OCI-LY7 (cell line): ENCODE data around the gene OLFM2. TPM values are rescaled to one million over a fixed set of nuclear protein-coding genes. Genes with fewer than 3 reads are reported as not detected.

ENCODE experiments used
- BruUV-seq: library from RNA; stranded (reverse); fragments of 400-500 nt; replicated peaks from 2 replicates; lab custom pipeline; 2021; lab: Mats Ljungman, UMichigan
- CTCF ChIA-PET: fragments of 300-600 bp; sonication (Branson Sonifier 250); formaldehyde crosslinking; loops from one replicate; lab custom pipeline; 2022; ENCODE audit warnings: antibody characterized with exemption; ENCODE audit not compliant: unreplicated experiment; lab: Charles Lee
- POLR2A ChIA-PET: fragments of 300-600 bp; sonication (Branson Sonifier 250); formaldehyde crosslinking; loops from one replicate; lab custom pipeline; 2022; ENCODE audit warnings: antibody characterized with exemption; lab: Charles Lee
- DNase-seq: peaks from one replicate; pipeline ENCODE4 v3.0.0-alpha.2; 2015; ENCODE audit warnings: low spot score
- H2AFZ ChIP-seq: fragments of 200-600 bp; sonication (generic), shearing (Covaris generic); 2 replicates; pipeline ENCODE4 v1.6.1; 2014; ENCODE audit warnings: mild to moderate bottlenecking, antibody characterized with exemption, low read length, moderate library complexity
- H3K27ac ChIP-seq: fragments of 200-600 bp; sonication (generic); 2 replicates; pipeline ENCODE4 v1.5.1; 2014; ENCODE audit warnings: mixed run types, low read depth, mild to moderate bottlenecking, moderate library complexity, low read length, inconsistent platforms; ENCODE audit not compliant: poor library complexity, severe bottlenecking
- H3K36me3 ChIP-seq: fragments of 200-600 bp; sonication (generic); 2 replicates; pipeline ENCODE4 v1.6.1; 2014; ENCODE audit warnings: mild to moderate bottlenecking, antibody characterized with exemption, low read length, moderate library complexity, mixed read lengths; ENCODE audit not compliant: insufficient read depth
- H3K4me1 ChIP-seq: fragments of 200-600 bp; sonication (generic); 2 replicates; pipeline ENCODE4 v1.5.1; 2014; ENCODE audit warnings: mild to moderate bottlenecking, low read length; ENCODE audit not compliant: insufficient read depth, poor library complexity, severe bottlenecking
- H3K4me2 ChIP-seq: fragments of 200-600 bp; sonication (generic); 2 replicates; pipeline ENCODE4 v1.6.1; 2014; ENCODE audit warnings: mild to moderate bottlenecking, low read length
- H3K4me3 ChIP-seq: fragments of 200-600 bp; sonication (generic); 2 replicates; pipeline ENCODE4 v1.5.1; 2014; ENCODE audit warnings: mild to moderate bottlenecking, low read depth, low read length; ENCODE audit not compliant: poor library complexity, severe bottlenecking
- H3K79me2 ChIP-seq: fragments of 200-600 bp; sonication (generic); 2 replicates; pipeline ENCODE4 v1.6.1; 2016; ENCODE audit warnings: low read depth, mild to moderate bottlenecking, low read length, moderate library complexity, mixed read lengths; ENCODE audit not compliant: insufficient read depth
- H3K9me2 ChIP-seq: fragments of 200-600 bp; sonication (generic); 2 replicates; pipeline ENCODE4 v1.6.1; 2016; ENCODE audit warnings: mild to moderate bottlenecking, low read length, mixed read lengths; ENCODE audit not compliant: insufficient read depth
- H3K9me3 ChIP-seq: fragments of 200-600 bp; sonication (generic); 2 replicates; pipeline ENCODE4 v1.6.1; 2014; ENCODE audit warnings: mild to moderate bottlenecking, mixed run types, low read length, mixed read lengths
- H4K20me1 ChIP-seq: fragments of 200-600 bp; sonication (generic); 2 replicates; pipeline ENCODE4 v1.6.1; 2014; ENCODE audit warnings: mild to moderate bottlenecking, antibody characterized with exemption, low read length, moderate library complexity, mixed read lengths; ENCODE audit not compliant: insufficient read depth
- EZH2phosphoT487 ChIP-seq: fragments of 200-600 bp; sonication (generic); IDR thresholded peaks from 2 replicates; pipeline ENCODE4 v1.6.1; 2018; ENCODE audit warnings: low read depth, borderline replicate concordance, mild to moderate bottlenecking, mixed run types, antibody characterized with exemption, low read length, moderate library complexity, mixed read lengths
- intact Hi-C: fragments of 100-400 bp; cut with micrococcal nuclease; formaldehyde crosslinking; loops from one replicate; pipeline ENCODE4 v1.10.0; 2022; ENCODE audit not compliant: unreplicated experiment
- total RNA-seq, 2 experiments: library from RNA; depleted of rRNA in 1 of 2; stranded (reverse); fragments of >200 nt in 1 of 2; shearing (Covaris generic) in 1 of 2; gene quantifications; 2 replicates each; pipeline ENCODE4 v1.2.3, GENCODE V29; 2014 to 2022
- TF ChIP-seq, protein P1 (sequence below): fragments of 200-600 bp; sonication (generic); conservative IDR thresholded peaks from 2 replicates; pipeline ENCODE4 v1.5.1; 2014; ENCODE audit warnings: mild to moderate bottlenecking, antibody characterized with exemption, low read length, moderate library complexity, mixed read lengths

OLFM2 gene
- total RNA-seq, 2 experiments from 2014 or later = not detected

DNA sequence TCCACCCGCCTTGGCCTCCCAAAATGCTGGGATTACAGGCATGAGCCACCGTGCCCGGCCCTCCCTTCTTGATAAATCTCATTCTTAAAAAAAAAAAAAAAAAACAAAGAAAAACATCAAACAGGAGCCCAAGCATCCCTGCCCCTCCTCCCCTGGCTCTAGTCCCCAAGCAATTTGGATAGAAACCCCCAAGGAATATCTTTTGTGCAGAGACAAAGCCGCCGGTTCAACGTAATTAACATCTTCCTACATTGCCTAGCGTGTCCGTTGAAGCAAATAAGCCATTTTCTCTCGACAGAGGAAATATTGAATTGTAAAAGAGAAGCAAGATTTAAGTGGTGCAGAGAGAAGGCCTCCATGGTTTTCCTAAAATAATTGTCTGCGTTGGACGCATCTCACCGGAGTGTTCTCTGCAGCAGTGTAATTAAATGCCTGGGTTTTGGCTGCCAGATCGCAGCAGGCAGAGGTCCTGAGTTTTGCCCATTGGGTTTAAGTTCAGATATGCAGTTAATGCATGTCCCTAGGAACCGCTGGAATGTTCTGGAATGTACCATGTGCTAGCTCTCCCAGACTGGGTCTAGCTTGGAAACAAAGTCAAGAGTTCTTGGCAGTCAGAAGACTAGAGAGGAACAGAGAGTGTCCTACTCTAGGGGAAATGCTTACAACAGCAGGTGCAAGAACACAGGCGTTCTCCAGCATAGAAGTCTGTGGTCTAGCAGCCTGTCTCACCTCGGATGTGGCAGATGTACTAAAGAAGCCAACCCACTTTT is 70.4 kb downstream of the OLFM2 start:
- Histone ChIP-seq H4K20me1 (no peaks in the 10 kb centered on the region), H2AFZ (no peak overlapping the region), H3K36me3 (no peaks in the 10 kb centered on the region), H3K79me2 (no peaks in the 10 kb centered on the region), H3K4me2 (no peak overlapping the region), H3K9me2 (no peaks in the 10 kb centered on the region), H3K9me3 (no peaks in the 10 kb centered on the region), H3K4me1 (no peaks in the 10 kb centered on the region), H3K27ac (no peak overlapping the region), H3K4me3 (no peak overlapping the region)
- BruUV-seq = no TSS peak
- intact Hi-C loops = no loop called here
- TF ChIP-seq EZH2phosphoT487 = no peak
- TF ChIP-seq, protein P1, sequence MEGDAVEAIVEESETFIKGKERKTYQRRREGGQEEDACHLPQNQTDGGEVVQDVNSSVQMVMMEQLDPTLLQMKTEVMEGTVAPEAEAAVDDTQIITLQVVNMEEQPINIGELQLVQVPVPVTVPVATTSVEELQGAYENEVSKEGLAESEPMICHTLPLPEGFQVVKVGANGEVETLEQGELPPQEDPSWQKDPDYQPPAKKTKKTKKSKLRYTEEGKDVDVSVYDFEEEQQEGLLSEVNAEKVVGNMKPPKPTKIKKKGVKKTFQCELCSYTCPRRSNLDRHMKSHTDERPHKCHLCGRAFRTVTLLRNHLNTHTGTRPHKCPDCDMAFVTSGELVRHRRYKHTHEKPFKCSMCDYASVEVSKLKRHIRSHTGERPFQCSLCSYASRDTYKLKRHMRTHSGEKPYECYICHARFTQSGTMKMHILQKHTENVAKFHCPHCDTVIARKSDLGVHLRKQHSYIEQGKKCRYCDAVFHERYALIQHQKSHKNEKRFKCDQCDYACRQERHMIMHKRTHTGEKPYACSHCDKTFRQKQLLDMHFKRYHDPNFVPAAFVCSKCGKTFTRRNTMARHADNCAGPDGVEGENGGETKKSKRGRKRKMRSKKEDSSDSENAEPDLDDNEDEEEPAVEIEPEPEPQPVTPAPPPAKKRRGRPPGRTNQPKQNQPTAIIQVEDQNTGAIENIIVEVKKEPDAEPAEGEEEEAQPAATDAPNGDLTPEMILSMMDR = no peak
- peak; percentile 37 for DNase-seq
- ChIA-PET CTCF (no interaction called here), POLR2A (interaction anchor here (0.6 to 1.3 kb wide), 2 partner anchors 38 to 43 kb away, joined by 3 to 4 read pairs; no protein-coding TSS in a partner anchor)

DNA sequence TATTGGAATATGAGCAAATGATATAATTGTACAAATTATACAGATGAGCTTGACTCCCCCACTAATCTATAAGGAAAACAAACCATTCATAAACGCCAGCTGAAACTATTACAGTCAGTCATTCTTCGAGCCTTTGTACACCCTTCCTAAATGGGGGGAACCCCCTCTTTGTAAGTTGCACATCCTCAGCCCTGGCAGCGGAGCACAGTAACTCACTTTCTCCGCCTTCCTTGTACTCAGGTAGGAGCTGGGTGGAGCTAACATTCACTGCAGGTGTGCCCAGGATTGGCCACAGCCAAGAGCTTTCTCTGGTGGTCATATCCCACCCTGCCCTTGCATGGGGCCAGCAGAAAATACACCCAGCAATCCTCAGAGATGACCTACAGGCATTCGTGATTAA is 72.6 kb downstream of the OLFM2 start:
- Histone ChIP-seq H3K79me2 (no peaks in the 10 kb centered on the region), H3K4me2 (no peak overlapping the region), H3K9me2 (no peaks in the 10 kb centered on the region), H3K27ac (no peak overlapping the region), H3K36me3 (no peaks in the 10 kb centered on the region), H4K20me1 (no peaks in the 10 kb centered on the region), H3K9me3 (no peaks in the 10 kb centered on the region), H3K4me1 (no peaks in the 10 kb centered on the region), H3K4me3 (no peak overlapping the region), H2AFZ (no peak overlapping the region)
- TF ChIP-seq, protein P1 = no peak
- TF ChIP-seq EZH2phosphoT487 = no peak
- ChIA-PET CTCF (no interaction called here), POLR2A (no interaction called here)
- no TSS peak for BruUV-seq
- intact Hi-C loops = no loop called here
- no peak for DNase-seq

DNA sequence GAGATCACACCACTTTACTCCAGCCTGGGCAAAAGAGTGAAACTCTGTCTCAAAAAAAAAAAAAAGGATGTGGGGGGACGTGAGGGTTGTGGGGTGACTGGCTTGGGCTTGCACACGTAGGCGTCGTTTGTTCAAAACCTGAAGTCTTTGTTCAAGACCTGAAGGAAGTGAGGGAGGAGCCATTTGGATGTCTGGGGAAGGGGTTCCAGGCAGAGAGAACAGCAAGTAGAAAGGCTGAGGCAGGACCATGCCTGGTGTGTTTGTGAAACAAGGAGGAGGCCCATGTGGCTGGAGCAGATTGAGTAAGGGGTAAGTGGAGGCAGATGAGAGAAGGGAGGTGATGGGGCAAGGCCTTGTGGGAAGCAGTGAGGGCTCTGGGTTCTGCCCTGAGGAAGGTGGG is 73.4 kb downstream of the OLFM2 start:
- H2AFZ ChIP-seq = no peak overlapping the region
- H4K20me1 ChIP-seq = no peaks in the 10 kb centered on the region
- TF ChIP-seq, protein P1 = no peak
- no peak for TF ChIP-seq EZH2phosphoT487
- no peaks in the 10 kb centered on the region for H3K79me2 ChIP-seq
- H3K27ac ChIP-seq = no peak overlapping the region
- peaks cover 4% of the 10 kb centered on the region for H3K4me1 ChIP-seq
- H3K9me2 ChIP-seq = no peaks in the 10 kb centered on the region
- no peak overlapping the region for H3K4me2 ChIP-seq
- BruUV-seq = no TSS peak
- no peaks in the 10 kb centered on the region for H3K9me3 ChIP-seq
- intact Hi-C loops = no loop called here
- DNase-seq = no peak
- POLR2A ChIA-PET = no interaction called here
- CTCF ChIA-PET = no interaction called here
- H3K4me3 ChIP-seq = no peak overlapping the region
- no peaks in the 10 kb centered on the region for H3K36me3 ChIP-seq
